ENCODE measurements around the gene CABP1. TPM values are rescaled to one million over a fixed set of nuclear protein-coding genes. Genes with fewer than 3 reads are reported as not detected.
A peak's percentile ranks its signal among the peaks of the same experiment; 100 is the strongest.

Gene CABP1
- total and polyA plus RNA-seq, 7 donors, result 0.60 to 1.8 (median 1.6) TPM

DNA sequence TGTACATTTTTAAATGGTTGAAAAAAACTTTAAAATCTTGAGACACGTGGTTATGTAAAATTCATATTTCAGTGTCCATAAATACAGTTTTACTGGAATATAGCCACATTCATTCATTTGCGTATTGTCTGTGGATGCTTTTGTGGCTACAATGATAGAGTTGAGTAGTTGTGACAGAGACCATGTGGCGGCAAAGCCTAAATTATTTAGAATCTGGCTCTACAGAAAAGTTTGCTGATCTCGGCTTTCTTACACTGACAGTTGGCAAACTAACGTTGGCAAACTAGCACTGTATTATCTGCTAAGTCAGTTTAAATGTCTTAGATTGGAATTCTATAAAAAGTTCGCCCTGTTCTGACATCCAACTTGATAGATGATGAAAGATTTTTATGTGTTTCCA is 72.2 kb downstream of the CABP1 start:
- Histone ChIP-seq H3K27me3 (no peaks in the 10 kb centered on the region), H3K36me3 (peaks cover 5 to 44% (median 25%) of the 10 kb centered on the region in 4 donors), H3K27ac (no peak overlapping the region), H3K9me3 (no peaks in the 10 kb centered on the region), H3K4me1 (peaks cover 0 to 26% (median 20%) of the 10 kb centered on the region in 4 donors), H3K4me3 (no peak overlapping the region)
- 85 to 87% methylated on average over 6 of the region's 6 CpGs for WGBS, 2 donors
- no peak for DNase-seq
- intact Hi-C loops (cut with DNase I), result loop anchor here (2.0 to 10.0 kb wide), 3 partner anchors 130 to 278 kb away; partner anchors contain the start of genes COX6A1 and HNF1A
- TF ChIP-seq POLR2A (IDR thresholded peaks at IDR 0.05) (no peak), POLR2AphosphoS5 (IDR thresholded peaks at IDR 0.05) (no peak), EP300 (IDR thresholded peaks at IDR 0.05) (no peak)
- TF ChIP-seq, protein P1, sequence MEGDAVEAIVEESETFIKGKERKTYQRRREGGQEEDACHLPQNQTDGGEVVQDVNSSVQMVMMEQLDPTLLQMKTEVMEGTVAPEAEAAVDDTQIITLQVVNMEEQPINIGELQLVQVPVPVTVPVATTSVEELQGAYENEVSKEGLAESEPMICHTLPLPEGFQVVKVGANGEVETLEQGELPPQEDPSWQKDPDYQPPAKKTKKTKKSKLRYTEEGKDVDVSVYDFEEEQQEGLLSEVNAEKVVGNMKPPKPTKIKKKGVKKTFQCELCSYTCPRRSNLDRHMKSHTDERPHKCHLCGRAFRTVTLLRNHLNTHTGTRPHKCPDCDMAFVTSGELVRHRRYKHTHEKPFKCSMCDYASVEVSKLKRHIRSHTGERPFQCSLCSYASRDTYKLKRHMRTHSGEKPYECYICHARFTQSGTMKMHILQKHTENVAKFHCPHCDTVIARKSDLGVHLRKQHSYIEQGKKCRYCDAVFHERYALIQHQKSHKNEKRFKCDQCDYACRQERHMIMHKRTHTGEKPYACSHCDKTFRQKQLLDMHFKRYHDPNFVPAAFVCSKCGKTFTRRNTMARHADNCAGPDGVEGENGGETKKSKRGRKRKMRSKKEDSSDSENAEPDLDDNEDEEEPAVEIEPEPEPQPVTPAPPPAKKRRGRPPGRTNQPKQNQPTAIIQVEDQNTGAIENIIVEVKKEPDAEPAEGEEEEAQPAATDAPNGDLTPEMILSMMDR (IDR thresholded peaks at IDR 0.05), result no peak

DNA sequence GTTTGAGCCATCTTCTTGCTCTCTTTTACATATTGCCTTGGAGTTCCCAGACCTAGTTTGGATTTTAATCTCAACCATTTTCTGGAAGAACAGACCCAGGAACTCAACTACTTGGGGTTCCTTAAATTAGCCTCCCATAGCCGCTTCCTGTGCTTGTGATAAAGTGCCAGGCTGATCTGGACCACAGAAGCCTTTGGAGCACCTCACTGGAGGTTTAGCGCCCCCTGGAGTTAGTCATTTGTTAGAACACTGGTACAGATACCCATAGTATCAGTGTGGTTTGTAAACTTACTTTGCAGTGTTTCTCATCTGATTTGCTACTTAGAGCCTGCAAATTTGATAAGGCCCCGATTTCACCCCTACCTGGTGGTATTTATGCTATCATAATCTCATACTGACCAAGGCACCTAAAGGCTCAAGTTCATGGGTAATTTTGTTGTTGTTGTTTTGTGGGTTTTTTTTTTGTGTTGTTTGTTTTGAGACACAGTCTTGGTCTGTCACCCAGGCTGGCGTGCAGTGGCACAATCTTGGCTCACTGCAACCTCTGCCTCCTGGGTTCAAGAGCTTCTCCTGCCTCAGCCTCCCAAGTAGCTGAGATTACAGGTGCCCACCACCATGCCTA is 73.5 kb downstream of the CABP1 start:
- Histone ChIP-seq H3K36me3 (peaks cover 15 to 58% (median 37%) of the 10 kb centered on the region in 4 donors), H3K4me3 (no peak overlapping the region), H3K27ac (no peak overlapping the region), H3K27me3 (no peaks in the 10 kb centered on the region), H3K4me1 (peaks cover 0 to 26% (median 20%) of the 10 kb centered on the region in 4 donors), H3K9me3 (no peaks in the 10 kb centered on the region)
- DNase-seq, result peak; percentile 86
- intact Hi-C loops (cut with DNase I), result loop anchor here (2.0 to 10.0 kb wide), 4 partner anchors 65 to 279 kb away; partner anchors contain the start of genes COX6A1 and HNF1A
- TF ChIP-seq EP300 (IDR thresholded peaks at IDR 0.05) (no peak), POLR2AphosphoS5 (IDR thresholded peaks at IDR 0.05) (no peak), POLR2A (IDR thresholded peaks at IDR 0.05) (no peak)
- TF ChIP-seq, protein P1 (IDR thresholded peaks at IDR 0.05), result peak; percentile 45 to 88 (median 82)
- WGBS, 2 donors, result 14 to 22% methylated on average over 4 of the region's 4 CpGs

Other genes starting within 250 kb of the CABP1 start
- gene COX6A1, start 202.5 kb upstream of the CABP1 start, total RNA-seq, result 100 to 1,000 TPM; 432 to 759 (median 620) TPM
- gene COX6A1, start 202.5 kb upstream of the CABP1 start, polyA plus RNA-seq, result 1,000 to 10,000 TPM in 1 of 3 donors, 100 to 1,000 TPM in 2; 628 to 1,413 (median 992) TPM
- gene TRIAP1, start 194.2 kb upstream of the CABP1 start, total RNA-seq, result 10 to 100 TPM in 3 of 4 donors, 1 to 10 TPM in 1; 8.6 to 14.8 (median 12.4) TPM
- 10 to 100 TPM; 33.6 to 37.7 (median 34.8) TPM for gene TRIAP1, start 194.2 kb upstream of the CABP1 start, polyA plus RNA-seq
- gene GATC, start 194.2 kb upstream of the CABP1 start, total RNA-seq, result 10 to 100 TPM; 17.4 to 20.0 (median 19.2) TPM
- 10 to 100 TPM in 2 of 3 donors, 1 to 10 TPM in 1; 8.4 to 15.0 (median 13.0) TPM for gene GATC, start 194.2 kb upstream of the CABP1 start, polyA plus RNA-seq
- 10 to 100 TPM; 41.4 to 55.1 (median 45.2) TPM for gene SRSF9, start 170.9 kb upstream of the CABP1 start, total RNA-seq
- 100 to 1,000 TPM; 136 to 187 (median 158) TPM for gene SRSF9, start 170.9 kb upstream of the CABP1 start, polyA plus RNA-seq
- 100 to 1,000 TPM; 204 to 254 (median 235) TPM for gene DYNLL1, start 144.5 kb upstream of the CABP1 start, total RNA-seq
- gene DYNLL1, start 144.5 kb upstream of the CABP1 start, polyA plus RNA-seq, result 100 to 1,000 TPM; 285 to 942 (median 912) TPM
- 10 to 100 TPM; 17.4 to 29.4 (median 26.4) TPM for gene COQ5, start 111.5 kb upstream of the CABP1 start, total RNA-seq
- 10 to 100 TPM; 29.2 to 62.9 (median 38.4) TPM for gene COQ5, start 111.5 kb upstream of the CABP1 start, polyA plus RNA-seq
- 100 to 1,000 TPM; 106 to 165 (median 110) TPM for gene RNF10, start 106.3 kb upstream of the CABP1 start, total RNA-seq
- 100 to 1,000 TPM; 115 to 177 (median 141) TPM for gene RNF10, start 106.3 kb upstream of the CABP1 start, polyA plus RNA-seq
- gene POP5, start 59.2 kb upstream of the CABP1 start, total RNA-seq, result 10 to 100 TPM; 21.0 to 33.4 (median 25.2) TPM
- 10 to 100 TPM; 27.6 to 58.0 (median 28.4) TPM for gene POP5, start 59.2 kb upstream of the CABP1 start, polyA plus RNA-seq
- gene MLEC, start 46.5 kb downstream of the CABP1 start, total RNA-seq, result 10 to 100 TPM; 30.3 to 40.3 (median 33.6) TPM
- 100 to 1,000 TPM in 1 of 3 donors, 10 to 100 TPM in 2; 22.2 to 164 (median 31.0) TPM for gene MLEC, start 46.5 kb downstream of the CABP1 start, polyA plus RNA-seq
- gene UNC119B, start 69.8 kb downstream of the CABP1 start, total RNA-seq, result 10 to 100 TPM; 11.1 to 18.3 (median 18.1) TPM
- 10 to 100 TPM in 1 of 3 donors, 1 to 10 TPM in 2; 8.4 to 19.3 (median 9.9) TPM for gene UNC119B, start 69.8 kb downstream of the CABP1 start, polyA plus RNA-seq
- gene ACADS, start 85.2 kb downstream of the CABP1 start, total RNA-seq, result 10 to 100 TPM; 36.8 to 40.3 (median 39.1) TPM
- gene ACADS, start 85.2 kb downstream of the CABP1 start, polyA plus RNA-seq, result 100 to 1,000 TPM; 111 to 325 (median 192) TPM